WI38 (cell line): ENCODE results near the gene CERK.

Experiments
- H3K4me3 ChIP-seq: 2 replicates; pipeline ENCODE4 v1.5.1; 2011; ENCODE audit warnings: low read depth, mild to moderate bottlenecking, control low read depth, low read length
- TF ChIP-seq, protein P1 (sequence below): IDR thresholded peaks from 2 replicates; pipeline ENCODE4 v1.5.1; 2012; ENCODE audit warnings: low read depth, mild to moderate bottlenecking, control low read depth, low read length

CERK gene

DNA sequence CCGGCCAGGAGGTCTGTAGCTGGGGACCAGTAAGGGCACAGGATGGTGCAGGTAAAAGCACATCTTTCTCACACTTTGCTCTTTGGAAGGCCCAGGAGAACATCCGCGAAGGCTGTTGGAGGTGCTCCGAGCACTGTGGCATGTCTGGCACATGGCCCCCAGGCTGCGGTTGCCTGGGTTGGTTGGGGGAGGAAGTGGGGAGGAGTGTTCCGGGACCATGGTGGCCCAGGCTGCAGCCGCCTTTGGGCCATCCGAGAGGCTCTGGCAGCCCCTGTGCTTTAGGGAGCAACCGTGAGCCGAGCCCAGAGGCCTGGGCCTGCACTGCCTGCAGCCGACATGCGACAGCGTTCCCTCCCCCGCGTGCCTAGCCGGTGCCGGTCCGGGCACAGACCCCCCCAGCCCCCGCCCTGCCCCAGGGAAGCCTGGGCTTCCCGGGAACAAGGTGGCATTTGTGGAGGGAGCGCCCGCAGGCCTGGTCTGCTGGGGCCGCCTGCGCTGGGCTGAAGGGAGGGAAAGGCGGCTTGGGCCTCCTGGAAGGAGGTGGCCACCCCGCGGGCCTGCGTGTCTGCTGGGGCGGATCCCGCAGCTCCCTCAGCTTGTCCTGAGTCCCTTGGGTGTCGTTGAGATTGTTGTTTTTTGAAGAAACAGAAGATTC, 59.9 kb downstream of the CERK start:
- H3K4me3 ChIP-seq: no peak overlapping the region
- TF ChIP-seq, protein P1, sequence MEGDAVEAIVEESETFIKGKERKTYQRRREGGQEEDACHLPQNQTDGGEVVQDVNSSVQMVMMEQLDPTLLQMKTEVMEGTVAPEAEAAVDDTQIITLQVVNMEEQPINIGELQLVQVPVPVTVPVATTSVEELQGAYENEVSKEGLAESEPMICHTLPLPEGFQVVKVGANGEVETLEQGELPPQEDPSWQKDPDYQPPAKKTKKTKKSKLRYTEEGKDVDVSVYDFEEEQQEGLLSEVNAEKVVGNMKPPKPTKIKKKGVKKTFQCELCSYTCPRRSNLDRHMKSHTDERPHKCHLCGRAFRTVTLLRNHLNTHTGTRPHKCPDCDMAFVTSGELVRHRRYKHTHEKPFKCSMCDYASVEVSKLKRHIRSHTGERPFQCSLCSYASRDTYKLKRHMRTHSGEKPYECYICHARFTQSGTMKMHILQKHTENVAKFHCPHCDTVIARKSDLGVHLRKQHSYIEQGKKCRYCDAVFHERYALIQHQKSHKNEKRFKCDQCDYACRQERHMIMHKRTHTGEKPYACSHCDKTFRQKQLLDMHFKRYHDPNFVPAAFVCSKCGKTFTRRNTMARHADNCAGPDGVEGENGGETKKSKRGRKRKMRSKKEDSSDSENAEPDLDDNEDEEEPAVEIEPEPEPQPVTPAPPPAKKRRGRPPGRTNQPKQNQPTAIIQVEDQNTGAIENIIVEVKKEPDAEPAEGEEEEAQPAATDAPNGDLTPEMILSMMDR: no peak

DNA sequence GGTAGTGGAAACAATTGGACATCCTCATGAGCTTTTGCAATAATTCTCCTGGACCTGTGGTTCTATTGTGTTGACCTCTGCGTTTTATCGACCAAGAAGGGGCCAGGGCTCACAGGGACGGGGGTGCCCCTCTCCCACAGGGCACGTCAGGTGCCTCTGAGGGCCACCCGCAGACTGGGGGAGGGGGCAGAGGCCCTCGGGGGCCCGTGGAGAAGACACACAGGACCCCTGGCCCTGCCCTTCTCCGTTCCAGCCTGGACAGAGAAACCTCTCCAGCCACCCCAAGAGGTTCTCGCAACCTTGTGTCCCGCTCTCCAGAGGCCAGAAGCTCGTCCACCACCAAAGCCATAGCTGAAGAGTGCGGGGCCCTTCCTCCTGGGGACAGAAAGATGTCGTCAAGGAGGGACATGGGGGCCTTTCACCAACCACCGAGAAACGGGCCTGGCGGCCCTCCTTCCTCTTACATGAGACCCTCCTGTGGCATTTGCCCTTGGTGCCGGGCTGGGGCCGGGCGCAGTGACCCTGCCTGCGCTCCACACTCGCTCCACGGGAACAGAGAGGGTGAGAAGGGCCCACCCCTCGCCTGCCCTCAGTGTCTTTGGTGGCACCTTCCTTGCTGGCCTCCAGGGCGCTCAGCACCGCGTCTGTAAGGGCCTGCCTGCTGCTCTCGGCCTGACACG, 60.6 kb downstream of the CERK start:
- H3K4me3 ChIP-seq: no peak overlapping the region
- TF ChIP-seq, protein P1: no peak

DNA sequence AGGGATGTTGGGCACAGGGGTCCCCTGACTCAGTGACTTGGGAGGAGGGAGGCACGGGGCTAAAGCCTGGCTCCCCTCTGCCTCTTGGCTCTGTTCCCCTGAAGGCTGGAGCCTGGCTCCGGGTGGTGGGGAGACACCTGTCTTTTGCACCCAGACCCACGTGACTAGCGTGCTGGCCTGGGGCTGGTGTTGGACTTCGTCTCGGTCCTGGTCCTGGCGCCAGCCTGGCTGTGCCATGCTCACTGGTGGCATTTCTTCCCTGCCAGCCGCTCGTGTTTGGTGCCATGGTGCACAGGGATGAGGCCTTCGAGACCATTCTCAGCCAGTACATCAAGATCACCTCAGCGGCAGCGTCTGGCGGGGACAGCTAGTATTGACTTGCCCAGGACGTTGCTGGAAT, 61.2 kb downstream of the CERK start:
- TF ChIP-seq, protein P1: no peak
- H3K4me3 ChIP-seq: no peak overlapping the region

DNA sequence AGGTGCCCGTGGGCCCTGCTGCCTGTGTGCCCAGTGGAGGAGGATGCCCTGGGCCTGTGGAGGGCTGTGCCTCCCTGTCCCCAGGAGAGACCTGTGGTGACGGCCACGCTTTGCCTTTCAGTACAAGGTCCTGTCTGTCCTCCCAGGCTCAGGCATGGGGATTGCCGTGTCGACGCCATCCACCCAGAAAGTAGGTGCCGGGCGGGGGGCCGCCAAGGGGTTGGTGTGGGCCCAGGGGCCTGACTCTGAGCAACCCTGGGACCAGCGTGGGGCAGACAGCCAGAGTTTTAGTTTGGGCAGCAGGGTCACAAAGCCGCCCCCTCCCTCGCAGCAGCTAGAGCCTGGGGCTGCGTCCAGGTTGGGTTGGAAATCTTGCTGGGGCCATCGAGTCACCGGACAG, 61.6 kb downstream of the CERK start:
- no peak overlapping the region for H3K4me3 ChIP-seq
- TF ChIP-seq, protein P1: no peak

DNA sequence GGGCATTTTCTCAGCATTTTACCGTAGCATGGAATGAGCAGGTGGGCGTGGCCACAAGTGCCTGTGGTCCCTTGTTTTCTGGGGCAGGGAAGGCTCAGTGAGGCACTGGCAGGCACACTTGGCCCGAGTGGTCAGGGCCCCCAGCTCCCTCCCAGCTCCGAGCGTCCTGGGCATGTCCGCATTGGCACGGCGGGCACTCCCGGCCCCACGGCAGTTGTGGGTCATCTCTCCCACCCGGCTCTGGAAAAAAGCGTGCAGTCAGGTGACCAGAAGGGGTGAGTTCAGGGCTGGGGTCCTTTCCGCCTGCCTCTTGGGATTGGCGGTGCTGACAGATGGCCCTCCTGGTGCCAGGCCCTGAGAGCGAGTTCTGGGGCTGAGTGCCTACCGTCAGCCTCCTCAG, 62.1 kb downstream of the CERK start:
- H3K4me3 ChIP-seq: no peak overlapping the region
- TF ChIP-seq, protein P1: no peak

DNA sequence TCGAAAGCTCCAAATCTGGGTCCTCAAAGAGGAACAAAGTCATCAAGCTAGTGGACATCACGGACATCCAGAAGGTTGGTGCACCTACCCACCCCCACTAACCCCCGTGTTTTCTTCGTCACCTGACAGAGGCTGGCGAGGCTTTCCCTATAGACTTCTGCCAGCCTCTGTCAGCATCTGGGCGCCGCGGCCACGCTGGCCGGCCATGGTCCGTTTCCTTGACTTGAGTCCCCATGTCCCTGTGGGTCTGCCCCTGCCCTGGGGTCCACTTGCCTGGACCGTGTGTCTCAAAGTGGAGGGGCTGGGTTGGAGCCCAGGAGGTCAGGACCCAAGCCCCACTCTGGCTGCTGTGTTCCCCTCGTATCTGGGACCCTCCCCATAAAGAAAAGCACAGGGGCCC, 62.6 kb downstream of the CERK start:
- TF ChIP-seq, protein P1: no peak
- no peak overlapping the region for H3K4me3 ChIP-seq

DNA sequence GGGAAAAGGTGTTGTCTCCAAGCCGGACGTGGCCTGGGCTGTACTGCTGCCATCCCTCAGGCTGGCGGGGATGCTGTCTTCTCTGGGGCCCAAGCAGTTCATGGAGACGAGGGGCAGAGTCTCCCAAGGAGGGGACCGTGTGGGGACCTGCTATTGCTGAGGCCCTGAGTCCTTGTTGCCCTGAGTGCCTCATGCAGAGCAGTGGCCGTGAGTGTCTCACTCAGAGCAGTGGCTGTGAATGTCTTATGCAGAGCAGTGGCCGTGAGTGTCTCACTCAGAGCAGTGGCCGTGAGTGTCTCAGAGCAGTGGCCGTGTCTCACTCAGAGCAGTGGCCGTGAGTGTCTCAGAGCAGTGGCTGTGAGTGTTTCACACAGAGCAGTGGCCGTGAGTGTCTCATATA, 63.1 kb downstream of the CERK start:
- TF ChIP-seq, protein P1: no peak
- H3K4me3 ChIP-seq: no peak overlapping the region
